IPS DF 4.7 (cell line): ENCODE data around the gene ALKAL2.
"Not testable (repeated sequence)": the region's sequence is repeated elsewhere in the genome, so short reads cannot be mapped to it uniquely, and the experiment has no call there.

Source experiments
- DNase-seq: peaks from one replicate; pipeline ENCODE4 v3.0.0-alpha.2; 2013; ENCODE audit warnings: low spot score; ENCODE audit errors: extremely low read depth

Gene ALKAL2, protein sequence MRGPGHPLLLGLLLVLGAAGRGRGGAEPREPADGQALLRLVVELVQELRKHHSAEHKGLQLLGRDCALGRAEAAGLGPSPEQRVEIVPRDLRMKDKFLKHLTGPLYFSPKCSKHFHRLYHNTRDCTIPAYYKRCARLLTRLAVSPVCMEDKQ

DNA sequence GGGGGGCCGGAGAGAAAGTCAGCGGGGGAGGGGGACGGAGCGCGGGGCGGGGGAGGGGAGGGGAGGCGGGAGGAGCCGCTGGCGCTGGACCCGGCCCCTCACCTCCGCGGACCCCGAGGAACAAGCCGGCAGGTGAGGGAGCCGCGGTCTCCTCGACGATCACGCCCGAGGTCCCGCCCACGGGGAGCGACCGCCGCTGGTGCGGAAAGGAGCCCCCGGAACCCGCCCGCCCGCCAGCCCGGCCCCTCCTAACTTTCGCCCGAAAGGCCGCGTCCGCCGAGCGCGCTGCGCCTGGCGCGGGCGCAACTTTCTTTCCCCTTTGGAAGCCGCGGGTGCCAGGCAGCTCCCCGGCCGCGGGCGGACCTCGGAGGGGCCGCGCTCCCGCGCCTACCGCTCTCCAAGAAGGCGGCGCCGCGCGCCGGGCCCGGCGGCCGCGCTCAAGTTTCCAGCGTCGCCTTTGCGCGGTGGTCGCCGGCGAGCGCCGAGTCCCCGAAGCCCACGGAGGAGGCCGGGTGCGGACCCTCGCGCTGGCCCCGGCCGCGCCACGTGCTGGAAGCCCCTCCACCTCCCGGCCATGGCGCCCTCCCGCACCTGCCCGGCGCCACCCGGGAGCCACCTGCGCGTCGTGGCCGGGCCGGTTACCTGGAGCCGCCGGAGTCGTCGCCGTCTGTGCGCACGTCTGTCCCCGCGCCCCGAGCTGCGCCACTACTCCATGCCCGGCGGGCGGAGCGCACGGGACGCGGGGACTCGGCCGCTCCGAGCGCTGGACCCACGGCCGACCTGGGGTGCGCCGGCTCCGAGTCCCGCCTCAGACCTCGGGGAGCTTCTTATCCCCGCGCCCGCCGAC is at the start of gene ALKAL2:
Gene ALKAL2 (minus strand): TSS at position 181 of the 847 bp plus-strand sequence. CDS start 256 bp downstream, outside the sequence.
- no peak for DNase-seq

DNA sequence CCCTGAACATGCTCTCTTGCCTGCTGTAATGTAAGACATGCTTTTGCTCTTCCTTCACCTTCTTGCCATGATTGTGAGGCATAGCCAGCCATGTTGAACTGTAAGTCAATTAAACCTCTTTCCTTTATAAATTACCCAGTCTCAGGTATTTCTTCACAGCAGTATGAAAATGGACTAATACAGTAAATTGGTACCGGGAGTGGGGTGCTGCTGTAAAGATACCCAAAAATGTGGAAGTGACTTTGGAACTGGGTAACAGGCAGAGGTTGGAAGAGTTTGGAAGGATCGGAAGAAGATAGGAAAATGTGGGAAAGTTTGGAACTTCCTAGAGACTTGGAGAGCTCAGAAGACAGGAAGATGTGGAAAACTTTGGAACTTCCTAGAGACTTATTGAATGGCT is 49.1 kb upstream of the ALKAL2 start:
- DNase-seq: not testable (repeated sequence)

DNA sequence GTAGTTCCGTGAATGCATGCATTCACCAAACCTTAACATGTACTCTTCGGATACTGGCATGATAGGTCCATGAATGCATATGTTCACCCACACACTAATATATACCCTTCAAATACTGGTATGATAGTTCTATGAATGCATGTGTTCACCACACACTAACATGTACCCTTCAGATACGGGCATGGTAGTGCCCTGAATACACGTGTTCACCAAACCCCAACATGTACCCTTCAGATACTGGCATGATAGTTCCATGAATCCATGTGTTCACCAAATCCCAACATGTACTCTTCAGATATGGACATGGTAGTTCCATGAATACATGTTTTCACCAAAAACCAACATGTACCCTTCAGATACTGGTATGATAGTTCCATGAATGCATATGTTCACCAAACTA is 48.5 kb upstream of the ALKAL2 start:
- no peak for DNase-seq

DNA sequence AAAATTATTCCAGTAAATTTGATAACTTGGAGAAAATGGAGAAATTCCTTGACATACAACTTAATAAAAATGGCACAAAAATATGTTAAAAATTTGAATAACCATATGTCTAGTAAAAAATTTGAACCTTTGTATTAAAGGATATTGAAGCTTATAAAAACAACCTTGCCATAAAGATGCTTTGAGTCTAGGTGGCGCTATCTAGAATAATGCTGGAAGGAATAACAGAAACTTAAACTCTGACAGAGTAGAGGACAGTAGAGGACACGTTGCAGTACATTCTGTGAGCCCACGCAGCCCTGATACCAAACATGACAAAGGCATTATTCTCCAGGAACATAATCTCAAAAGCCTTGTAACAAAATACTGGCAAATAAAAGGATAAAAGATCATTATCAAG is 44.7 kb upstream of the ALKAL2 start:
- no peak for DNase-seq

DNA sequence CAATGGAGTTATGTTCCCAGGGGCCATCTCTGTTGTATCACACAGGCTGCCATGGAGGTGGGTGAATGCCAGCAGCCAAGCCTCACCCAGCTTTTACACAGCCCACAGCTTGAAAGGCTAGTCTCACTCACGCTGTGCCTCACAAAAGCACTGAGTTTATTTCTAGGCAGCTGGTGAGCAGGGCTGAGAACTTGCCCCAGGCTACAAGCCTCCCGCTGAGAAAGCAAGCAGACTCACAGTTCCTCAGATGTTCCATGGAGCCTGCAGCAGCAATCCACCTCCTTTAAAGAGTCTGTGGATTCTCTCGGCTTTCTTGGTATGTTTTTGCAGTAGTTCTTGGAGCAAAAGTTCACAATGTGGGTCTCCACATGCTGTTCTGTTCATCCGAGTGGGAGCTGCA is 40.9 kb upstream of the ALKAL2 start:
- no peak for DNase-seq

DNA sequence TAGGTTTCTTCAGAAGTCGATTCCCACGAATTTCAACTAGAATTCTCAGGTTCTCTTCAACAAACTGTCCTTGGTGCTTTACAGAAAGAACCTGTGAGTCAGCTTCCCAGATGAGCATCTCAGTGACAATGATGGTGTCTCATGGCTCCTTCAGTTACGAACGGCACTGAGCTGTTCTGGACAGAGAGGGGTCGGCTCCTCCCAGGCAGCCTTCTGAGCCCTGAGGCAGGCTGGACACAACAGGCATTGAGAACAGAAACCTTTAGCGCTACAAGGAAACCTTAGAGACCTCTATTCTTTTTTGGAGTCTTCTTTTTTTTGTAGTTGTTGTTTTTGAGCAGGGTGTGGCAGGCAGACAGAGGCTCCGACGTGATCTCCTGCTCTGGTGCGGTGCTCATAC is 35.1 kb upstream of the ALKAL2 start:
- no peak for DNase-seq

DNA sequence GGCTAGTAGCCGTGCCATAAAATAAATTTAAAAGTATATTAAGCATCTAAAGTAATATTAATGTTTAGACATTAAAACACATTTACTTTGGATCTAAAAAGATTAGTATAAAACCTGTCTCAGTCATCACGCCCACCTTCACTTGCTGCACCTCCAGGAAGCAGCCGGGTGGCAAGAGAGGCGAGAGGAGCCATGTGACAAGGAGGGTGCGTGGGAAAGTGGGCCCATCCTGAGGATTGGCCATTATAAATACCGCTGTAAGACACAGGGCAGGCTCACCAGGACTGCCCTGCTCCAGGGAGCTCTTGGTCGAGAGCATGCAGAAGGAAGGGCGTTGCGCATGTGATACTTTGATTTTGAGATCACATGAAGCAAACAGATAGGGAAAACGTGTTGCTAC is 34.4 kb upstream of the ALKAL2 start:
- DNase-seq: no peak

DNA sequence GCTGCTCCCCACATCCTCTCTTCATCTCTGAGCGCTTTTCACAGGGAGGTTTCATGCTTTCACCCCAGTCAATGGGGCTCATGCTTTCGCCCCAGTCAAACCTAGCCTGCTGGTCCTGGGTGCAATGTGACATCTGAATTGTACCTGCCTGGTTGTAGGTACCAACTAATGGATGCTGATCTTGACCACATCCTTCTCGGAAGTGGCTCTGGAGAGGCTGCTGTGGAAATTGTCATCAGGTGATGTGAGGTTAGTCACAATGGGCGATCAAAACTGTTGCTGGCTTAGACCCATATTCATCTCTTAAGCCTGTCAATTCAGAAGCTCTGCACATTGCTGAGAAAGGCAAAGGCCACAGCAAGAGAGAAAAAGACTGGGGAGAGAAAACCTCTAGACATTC is 32.7 kb upstream of the ALKAL2 start:
- DNase-seq: no peak

DNA sequence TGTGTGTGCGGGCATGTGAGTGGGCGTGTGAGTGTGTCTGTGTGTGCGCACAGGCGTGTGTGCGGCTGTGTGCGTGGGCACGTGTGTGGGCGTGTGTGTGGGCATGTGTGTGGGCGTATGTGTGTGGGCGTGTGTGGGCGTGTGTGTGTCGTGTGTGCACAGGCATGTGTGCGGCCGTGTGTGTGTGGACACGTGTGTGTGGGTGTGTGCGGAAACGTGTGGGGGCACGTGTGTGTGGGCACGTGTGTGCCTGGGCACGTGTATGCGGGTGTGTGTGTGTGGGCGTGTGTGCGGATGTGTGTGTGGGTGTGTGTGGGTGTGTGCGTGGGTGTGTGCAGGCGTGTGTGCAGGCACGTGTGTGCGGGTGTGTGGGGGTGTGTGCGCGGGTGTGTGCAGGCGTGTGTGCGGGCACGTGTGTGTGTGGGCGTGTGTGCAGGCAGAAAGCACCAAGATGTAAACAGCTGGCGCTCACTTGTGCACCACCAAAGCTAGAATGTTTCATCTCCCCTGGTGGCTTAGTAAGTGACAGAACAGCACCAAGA is 31.2 kb upstream of the ALKAL2 start:
- no peak for DNase-seq

DNA sequence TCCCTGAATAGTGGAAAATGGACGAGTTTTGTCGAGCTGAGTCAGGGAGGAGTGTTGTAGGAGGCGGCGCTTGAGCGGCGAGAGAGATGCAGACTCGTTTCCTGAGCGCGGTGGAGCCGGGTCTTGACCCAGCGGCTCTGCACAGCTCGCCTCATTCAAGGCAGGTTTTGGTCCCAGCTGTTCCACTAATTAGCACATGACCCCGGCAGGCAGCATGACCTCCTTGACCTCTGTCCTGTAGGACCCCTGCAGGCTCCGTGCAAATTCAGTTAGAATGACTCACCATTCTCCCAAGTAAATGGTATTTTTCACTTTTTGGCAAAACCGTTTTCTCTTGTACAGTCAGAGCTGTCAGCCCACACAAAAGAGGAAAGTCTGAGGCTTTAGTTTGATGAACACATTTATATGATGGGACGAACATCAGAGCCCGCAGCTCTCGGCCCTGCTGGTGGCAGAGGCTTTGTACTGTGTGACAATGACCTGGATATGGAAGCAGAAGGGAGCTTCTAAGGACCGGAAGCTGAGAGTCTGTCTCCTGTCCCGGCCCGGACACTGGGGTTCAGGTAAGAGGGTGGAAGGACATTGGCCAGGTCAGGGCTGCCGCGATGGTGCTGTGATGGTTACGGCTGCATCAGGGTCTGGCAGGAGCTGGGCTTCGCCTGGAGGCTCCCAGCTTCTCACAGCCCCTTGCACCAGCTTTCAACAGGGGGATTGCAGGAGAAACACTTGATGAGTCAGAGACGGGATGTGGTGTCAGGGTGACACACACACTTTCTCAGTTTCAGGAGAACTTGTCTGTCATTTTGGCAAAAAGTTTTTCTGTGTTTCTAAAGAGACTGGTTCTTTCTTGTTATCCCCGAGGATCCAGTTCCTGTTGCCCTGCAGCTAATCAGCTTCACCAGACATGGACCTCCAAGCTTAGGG is 29.9 kb upstream of the ALKAL2 start:
- no peak for DNase-seq

DNA sequence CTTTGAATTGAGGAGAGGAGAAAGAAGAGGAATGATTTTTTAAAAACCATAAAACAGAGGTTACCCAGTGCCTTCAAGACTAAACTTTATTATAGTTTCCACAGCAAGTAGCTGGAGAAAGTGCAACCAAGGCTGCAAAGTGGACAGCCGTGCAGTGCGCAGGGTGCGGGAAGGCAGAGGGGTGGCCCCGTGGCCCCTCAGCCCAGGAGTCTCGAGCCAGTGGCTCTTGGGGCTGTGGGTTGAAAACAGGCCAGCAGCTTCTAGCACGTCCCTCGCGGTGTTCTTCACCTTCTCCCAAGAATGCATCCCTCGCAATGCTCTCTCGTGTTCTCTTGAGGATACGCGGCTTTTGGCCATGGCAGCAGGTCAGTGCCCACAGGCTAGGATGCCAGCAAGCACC is 28.5 kb upstream of the ALKAL2 start:
- DNase-seq: no peak

DNA sequence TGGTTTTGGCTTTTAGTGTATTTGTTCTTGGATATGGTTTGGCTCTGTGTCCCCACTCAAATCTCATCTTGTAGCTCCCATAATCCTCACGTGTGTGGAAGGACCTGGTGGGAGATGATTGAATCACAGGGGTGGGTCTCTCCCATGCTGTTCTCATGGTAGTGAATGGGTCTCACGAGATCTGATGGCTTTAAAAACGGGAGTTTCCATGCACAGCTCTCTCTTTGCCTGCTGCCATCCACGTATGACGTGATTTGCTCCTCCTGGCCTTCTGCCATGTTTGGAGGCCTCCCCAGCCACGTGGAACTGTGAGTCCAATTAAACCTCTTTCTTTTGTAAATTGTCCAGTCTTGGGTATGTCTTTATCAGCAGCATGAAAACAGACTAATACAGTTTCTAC is 28.0 kb upstream of the ALKAL2 start:
- DNase-seq: not testable (repeated sequence)

DNA sequence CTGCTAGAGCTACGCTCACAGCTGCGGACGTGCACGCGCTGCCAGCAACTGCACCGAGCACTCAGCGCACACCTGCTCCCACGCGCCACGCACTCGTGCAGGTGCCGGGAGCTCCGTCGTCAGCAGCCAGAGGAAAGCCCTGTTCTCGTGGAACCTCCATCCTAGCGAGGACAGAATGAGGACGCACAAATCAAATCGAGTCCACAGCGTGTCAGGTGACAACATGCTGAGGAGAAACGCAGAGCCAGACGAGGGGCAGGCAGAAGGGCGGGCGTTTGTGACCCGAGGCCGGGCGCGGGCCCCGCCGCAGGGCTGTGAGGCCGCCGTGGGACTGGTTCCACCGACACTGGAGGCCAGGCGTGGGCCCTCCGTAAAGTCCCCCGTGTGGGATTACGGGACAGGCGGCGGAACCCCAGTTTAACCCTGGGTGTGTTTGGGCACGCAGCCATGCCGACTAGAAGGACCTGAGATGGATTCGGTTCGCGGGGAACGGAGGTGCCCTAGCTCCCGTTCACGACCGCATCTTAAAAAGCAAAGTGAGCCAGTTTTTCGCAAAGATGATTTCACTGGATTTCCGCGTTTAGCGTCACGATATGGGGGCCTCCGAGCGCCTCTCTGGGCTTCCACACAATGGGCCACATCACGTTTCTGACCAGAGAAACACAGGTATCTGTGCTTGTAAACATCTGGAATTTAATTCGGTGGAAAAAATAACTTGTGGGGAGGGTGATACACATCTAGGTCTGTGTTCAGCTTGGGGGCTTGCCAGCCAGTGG is 26.9 kb upstream of the ALKAL2 start:
- DNase-seq: no peak

DNA sequence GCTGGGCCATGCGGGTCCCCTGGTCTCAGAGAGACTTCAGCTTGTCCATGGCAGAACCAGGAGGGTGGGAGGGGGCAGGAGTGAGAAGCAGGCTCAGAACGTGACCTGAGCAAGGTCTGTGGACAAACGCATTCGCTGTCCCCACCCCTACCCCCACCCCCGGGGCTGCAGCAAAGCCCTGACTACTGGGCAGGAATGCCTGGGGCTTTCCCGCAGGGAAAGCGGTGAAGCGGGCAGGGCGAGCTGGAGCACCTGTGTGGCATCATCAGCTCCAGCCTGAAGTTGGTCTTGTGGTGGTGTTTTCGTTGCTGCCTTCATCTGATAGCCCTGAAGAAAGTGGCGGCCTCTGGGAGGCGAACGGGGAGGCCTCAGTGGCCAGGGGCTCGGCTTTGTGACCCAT is 26.1 kb upstream of the ALKAL2 start:
- no peak for DNase-seq

DNA sequence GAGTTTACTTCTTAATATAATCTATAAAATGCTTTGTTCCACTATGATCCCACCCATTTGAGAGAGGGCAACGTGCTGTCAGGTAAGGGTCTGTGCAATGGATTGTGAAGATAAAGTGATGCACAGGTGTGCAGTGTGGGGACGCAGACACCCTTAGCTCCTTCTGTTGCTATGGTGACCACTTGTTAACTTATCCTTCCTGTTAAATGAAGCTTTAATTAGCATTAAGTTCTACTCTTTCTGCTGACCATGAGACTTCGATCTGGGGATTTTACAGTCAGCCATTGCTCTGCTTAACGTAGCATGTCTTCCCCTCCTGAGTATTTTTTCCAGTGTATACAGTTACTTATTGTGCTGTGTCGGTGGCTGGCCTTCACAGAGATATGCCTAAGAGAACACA is 23.1 kb upstream of the ALKAL2 start:
- no peak for DNase-seq

DNA sequence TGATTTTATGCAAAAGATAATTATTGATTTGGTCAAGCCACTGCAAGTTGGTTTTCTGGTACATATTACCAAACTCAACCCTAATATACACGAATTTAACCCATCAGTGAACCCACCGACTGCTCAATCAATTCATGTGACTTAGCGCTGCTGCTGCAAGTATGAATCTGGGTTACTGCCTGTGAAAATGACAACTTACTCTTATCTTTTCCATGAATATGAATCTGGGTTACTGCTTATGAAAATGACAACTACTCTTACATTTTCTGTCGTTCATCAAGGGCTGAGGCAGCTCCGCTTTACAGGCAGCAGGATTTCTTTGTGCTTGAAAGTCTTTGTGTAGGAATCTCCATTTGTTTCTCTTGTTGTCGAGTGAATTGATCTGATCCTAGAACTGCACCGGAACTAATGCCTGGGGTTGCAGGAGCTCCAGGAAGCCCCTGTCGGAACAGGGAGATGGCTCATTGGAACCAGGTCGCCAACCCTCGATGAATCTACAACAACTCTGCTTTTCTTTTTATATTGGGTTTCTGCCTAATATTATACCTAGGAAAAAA is 22.1 kb upstream of the ALKAL2 start:
- DNase-seq: no peak

DNA sequence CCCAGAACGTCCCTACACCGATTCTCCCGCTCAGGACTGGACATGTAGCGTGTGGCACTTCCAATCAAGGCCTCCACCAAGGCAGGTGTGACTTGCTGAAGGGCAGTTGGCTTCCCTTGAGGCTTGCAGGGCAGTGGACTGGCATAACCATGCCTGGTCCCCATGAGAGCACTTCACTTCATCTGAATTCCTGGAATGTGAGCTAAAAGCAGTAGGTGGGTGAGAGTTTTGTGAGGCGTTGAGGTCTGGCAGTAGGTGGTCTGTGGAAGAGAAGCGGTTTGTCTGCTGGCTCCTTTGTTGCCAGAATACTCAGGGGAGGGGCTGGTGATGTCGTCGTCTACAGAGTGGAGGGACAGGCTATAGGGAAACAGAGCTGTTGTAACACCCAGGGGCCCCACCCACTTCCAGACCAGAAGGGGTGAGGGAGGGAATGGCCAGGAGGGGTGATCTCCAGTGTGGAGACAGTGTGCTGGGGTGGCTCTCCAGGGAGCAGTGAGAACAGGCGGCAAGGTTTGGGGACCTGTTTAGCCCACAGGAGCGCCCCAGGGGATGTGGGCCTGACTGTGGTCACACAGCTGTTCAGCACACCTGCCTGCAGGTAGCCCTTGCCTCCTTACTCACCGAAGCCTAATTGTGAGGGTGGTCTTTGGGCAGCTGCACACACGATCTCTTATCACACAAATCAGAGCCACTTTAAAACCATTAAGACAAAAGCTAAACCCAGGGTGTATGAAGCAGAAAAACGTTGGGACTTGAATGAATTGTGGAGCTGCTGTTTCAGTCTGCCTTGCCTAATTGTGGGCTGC is 21.5 kb upstream of the ALKAL2 start:
- no peak for DNase-seq

DNA sequence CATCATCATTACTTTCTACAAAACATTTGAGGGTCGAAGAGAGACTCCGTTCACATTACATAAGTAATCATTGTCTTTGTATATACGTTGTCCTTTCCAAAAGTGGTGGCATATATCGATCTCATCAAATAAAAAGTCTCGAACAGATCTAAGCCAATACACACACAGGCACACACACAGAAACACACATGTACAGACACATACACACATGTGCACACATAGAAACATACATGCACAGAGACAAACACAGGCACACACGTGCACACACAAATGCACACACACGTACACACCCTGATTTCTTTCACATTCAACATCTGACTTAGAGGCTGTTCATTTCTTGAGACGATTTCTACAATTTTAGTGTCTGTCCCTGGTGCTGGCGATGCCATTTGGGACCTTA is 17.5 kb upstream of the ALKAL2 start:
- DNase-seq: no peak

DNA sequence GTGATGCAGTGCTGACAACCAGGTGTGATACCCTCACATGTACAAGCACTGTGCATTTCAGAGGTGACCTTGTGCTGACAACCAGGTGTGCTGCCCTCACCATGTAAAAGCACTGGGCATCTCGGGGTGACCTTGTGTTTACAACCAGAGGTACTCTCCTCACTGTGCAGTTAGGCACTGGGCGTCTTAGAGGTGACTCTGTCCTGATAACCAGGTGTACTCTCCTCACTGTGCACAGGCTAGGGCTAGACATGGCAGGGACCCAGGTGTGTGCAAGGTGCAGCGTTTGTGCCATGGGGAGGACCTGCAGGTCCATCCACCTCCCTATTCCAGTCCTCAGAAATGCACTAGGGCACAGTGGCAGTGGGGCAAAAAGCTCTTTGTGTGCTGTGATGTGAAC is 8.5 kb upstream of the ALKAL2 start:
- no peak for DNase-seq

DNA sequence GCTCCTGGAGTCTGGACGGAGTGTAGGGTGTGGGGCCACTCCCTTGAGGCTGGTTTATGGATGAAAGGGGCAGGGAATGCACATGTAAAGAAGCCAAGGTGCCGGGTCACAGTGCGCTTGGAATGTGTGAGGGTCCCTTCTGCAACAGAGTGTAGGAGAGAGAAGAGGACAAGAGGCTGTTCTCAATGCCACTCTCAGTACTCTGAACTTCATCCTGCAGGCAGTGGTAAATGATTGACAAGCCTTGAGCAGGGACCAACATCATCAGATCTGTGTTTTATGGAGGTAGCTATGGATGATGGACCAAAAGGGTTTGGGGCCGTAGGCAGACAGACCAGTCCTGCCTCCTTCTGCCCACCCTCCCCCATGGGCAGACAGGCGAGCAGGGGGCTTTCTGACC is 7.2 kb upstream of the ALKAL2 start:
- no peak for DNase-seq
